GM19452 (cell line): Measurements from ENCODE around the gene PPT2.
"Not testable (repeated sequence)": the region's sequence is repeated elsewhere in the genome, so short reads cannot be mapped to it uniquely, and the experiment has no call there.

Source experiments
- ATAC-seq: cut with Tn5 transposase; IDR thresholded peaks from one replicate; pipeline ENCODE4 v1.9.1; 2021; ENCODE audit not compliant: unreplicated experiment

PPT2 gene

GRCh38 chr6:32126880-32127279, 27.1 kb upstream of the PPT2 start:
- no peak for ATAC-seq

- no peak for ATAC-seq
Observed at GRCh38 chr6:32127409-32127716, 26.6 kb upstream of the PPT2 start.

- peak; percentile 86 for ATAC-seq
Observed at GRCh38 chr6:32127717-32128592, 26.0 kb upstream of the PPT2 start, which contains the start of gene ATF6B. Gene ATF6B, minus strand, starts transcription at chr6:32128246. Its CDS starts 39 bp downstream, at chr6:32128207.

GRCh38 chr6:32128751-32129296, 25.1 kb upstream of the PPT2 start:
- no peak for ATAC-seq

- ATAC-seq, result no peak
Observed at GRCh38 chr6:32129297-32130088, 24.4 kb upstream of the PPT2 start.

GRCh38 chr6:32131439-32131948, 22.4 kb upstream of the PPT2 start:
- no peak for ATAC-seq

GRCh38 chr6:32132110-32132509, 21.8 kb upstream of the PPT2 start:
- ATAC-seq, result no peak

- ATAC-seq, result no peak
Observed at GRCh38 chr6:32133786-32134185, 20.2 kb upstream of the PPT2 start.

- ATAC-seq, result no peak
Observed at GRCh38 chr6:32137454-32137853, 16.5 kb upstream of the PPT2 start.

- no peak for ATAC-seq
Observed at GRCh38 chr6:32139590-32139989, 14.4 kb upstream of the PPT2 start.

- no peak for ATAC-seq
Observed at GRCh38 chr6:32140420-32141046, 13.4 kb upstream of the PPT2 start.

GRCh38 chr6:32144238-32144637, 9.7 kb upstream of the PPT2 start:
- ATAC-seq, result not testable (repeated sequence)

- ATAC-seq, result no peak
Observed at GRCh38 chr6:32146287-32146686, 7.7 kb upstream of the PPT2 start.

- ATAC-seq, result no peak
Observed at GRCh38 chr6:32146687-32147086, 7.3 kb upstream of the PPT2 start.

- ATAC-seq, result no peak
Observed at GRCh38 chr6:32147401-32148132, 6.4 kb upstream of the PPT2 start.

- no peak for ATAC-seq
Observed at GRCh38 chr6:32148289-32149091, 5.5 kb upstream of the PPT2 start.

- ATAC-seq, result no peak
Observed at GRCh38 chr6:32149092-32149755, 4.7 kb upstream of the PPT2 start.

GRCh38 chr6:32149932-32150870, 3.7 kb upstream of the PPT2 start:
- no peak for ATAC-seq
